Activated CD4-positive, CD25-positive, alpha-beta regulatory T cell treated with anti-CD3 and anti-CD28 coated beads, Interleukin-2, amount 50 U/mL, for 72 hours (primary cell): ENCODE results near the gene PRR3.
"Not testable (repeated sequence)": the region's sequence is repeated elsewhere in the genome, so short reads cannot be mapped to it uniquely, and the experiment has no call there.

ENCODE experiments used
- DNase-seq: peaks from one replicate; pipeline ENCODE4 v3.0.0; 2021

Gene PRR3

GRCh38 chr6:30556906-30557682, at the start of gene PRR3:
PRR3 (plus strand) TSS chr6:30557295; CDS start chr6:30557345, 50 bp downstream.
- DNase-seq, result peak; percentile 80

GRCh38 chr6:30507849-30508827, 49.0 kb upstream of the PRR3 start:
- DNase-seq, result no peak

GRCh38 chr6:30508890-30509736, 48.0 kb upstream of the PRR3 start:
- no peak for DNase-seq

- DNase-seq, result no peak
Measured at GRCh38 chr6:30510419-30511168, 46.5 kb upstream of the PRR3 start.

- DNase-seq, result no peak
Measured at GRCh38 chr6:30511169-30511546, 45.9 kb upstream of the PRR3 start.

- no peak for DNase-seq
Measured at GRCh38 chr6:30513451-30513850, 43.6 kb upstream of the PRR3 start.

- no peak for DNase-seq
Measured at GRCh38 chr6:30515106-30515505, 42.0 kb upstream of the PRR3 start.

- peak; percentile 78 for DNase-seq
Measured at GRCh38 chr6:30515944-30516753, 40.9 kb upstream of the PRR3 start.

- DNase-seq, result not testable (repeated sequence)
Measured at GRCh38 chr6:30516754-30517076, 40.4 kb upstream of the PRR3 start.

GRCh38 chr6:30517767-30518504, 39.2 kb upstream of the PRR3 start:
- DNase-seq, result not testable (repeated sequence)

GRCh38 chr6:30518505-30519145, 38.5 kb upstream of the PRR3 start:
- not testable (repeated sequence) for DNase-seq

- DNase-seq, result no peak
Measured at GRCh38 chr6:30520522-30520921, 36.6 kb upstream of the PRR3 start.

- not testable (repeated sequence) for DNase-seq
Measured at GRCh38 chr6:30521082-30521481, 36.0 kb upstream of the PRR3 start.

- not testable (repeated sequence) for DNase-seq
Measured at GRCh38 chr6:30521952-30522351, 35.1 kb upstream of the PRR3 start.

GRCh38 chr6:30526444-30526843, 30.7 kb upstream of the PRR3 start:
- not testable (repeated sequence) for DNase-seq

- not testable (repeated sequence) for DNase-seq
Measured at GRCh38 chr6:30529349-30529875, 27.7 kb upstream of the PRR3 start.

- no peak for DNase-seq
Measured at GRCh38 chr6:30530014-30530413, 27.1 kb upstream of the PRR3 start.

- DNase-seq, result no peak
Measured at GRCh38 chr6:30533460-30534294, 23.4 kb upstream of the PRR3 start.

GRCh38 chr6:30537931-30538330, 19.2 kb upstream of the PRR3 start:
- DNase-seq, result no peak
